ENCODE data around the gene PPA2. TPM values are rescaled to one million over a fixed set of nuclear protein-coding genes. Genes with fewer than 3 reads are reported as not detected.

PPA2 gene
- total RNA-seq, 1 experiment from 2014 or later: 98.5 TPM

GRCh38 chr4:105399532-105400161 lies 74.2 kb downstream of the PPA2 start:
- H3K79me2 ChIP-seq (ENCODE audit: insufficient read depth, low read length): no peaks in the 10 kb centered on the region
- ChIA-PET CTCF (no interaction called here), RAD21 (ENCODE audit: low non-redundant PET in 1 of 2, low total read pairs in 2 of 2, uncharacterized antibody in 2 of 2, unreplicated experiment in 2 of 2) (no interaction called here), POLR2A (no interaction called here)
- no peaks in the 10 kb centered on the region for H3K9me2 ChIP-seq (ENCODE audit: insufficient read depth)
- H3K36me3 ChIP-seq (ENCODE audit: control insufficient read depth in 1 of 2, insufficient read depth in 2 of 2, low read length in 2 of 2): no peaks in the 10 kb centered on the region
- H3K27ac ChIP-seq (ENCODE audit: low read depth, low read length): no peak overlapping the region
- no peaks in the 10 kb centered on the region; the same call in 1 of the 2 replicates for H4K20me1 ChIP-seq (ENCODE audit: insufficient read depth)
- ATAC-seq (0 out of 2 replicates have a peak, but pooled peaks have one; percentile 42), DNase-seq (ENCODE audit: low read depth, low spot score) (peak; percentile 26)
- H2AFZ ChIP-seq (ENCODE audit: low read depth, low read length, poor library complexity, severe bottlenecking): no peak overlapping the region
- BruUV-seq (replicated peaks): no TSS peak
- intact Hi-C loops (cut with micrococcal nuclease): no loop called here
- no peak overlapping the region for H3K4me3 ChIP-seq (replicated peaks in 1 of 2; ENCODE audit: low read depth in 1 of 2, low read length in 2 of 2)
- H3K9me3 ChIP-seq (ENCODE audit: control insufficient read depth in 1 of 2, insufficient read depth in 1 of 2, low read depth in 1 of 2, low read length in 2 of 2): no peaks in the 10 kb centered on the region
- H3K27me3 ChIP-seq (ENCODE audit: insufficient read depth, low read length): no peaks in the 10 kb centered on the region
- H3K9ac ChIP-seq (ENCODE audit: low read length): no peak overlapping the region
- no peaks in the 10 kb centered on the region for H3K4me1 ChIP-seq (ENCODE audit: control insufficient read depth in 1 of 2, insufficient read depth in 2 of 2, low read length in 2 of 2)
- TF ChIP-seq SIN3A (IDR thresholded peaks at IDR 0.05; ENCODE audit: low read depth) (no peak), CEBPB (IDR thresholded peaks at IDR 0.05; ENCODE audit: low read depth) (peak; percentile 36; the same call in 1 of the 2 replicates), FOSL1 (IDR thresholded peaks at IDR 0.05; ENCODE audit: low read depth) (peak; percentile 23; the same call in 1 of the 2 replicates), ATF3 (IDR thresholded peaks at IDR 0.05) (no peak), ZNF274 (IDR thresholded peaks at IDR 0.05; ENCODE audit: low read depth, low read length) (no peak), CTCF (IDR thresholded peaks at IDR 0.05 in 2 of 3, conservative IDR thresholded peaks at IDR 0.05 in 1 of 3; ENCODE audit: borderline replicate concordance in 1 of 3, insufficient read depth in 1 of 3, low read depth in 2 of 3, low read length in 2 of 3) (no peak), SRF (IDR thresholded peaks at IDR 0.05; ENCODE audit: low read depth) (no peak), ELF1 (IDR thresholded peaks at IDR 0.05; ENCODE audit: borderline replicate concordance, low read depth) (no peak), CBX3 (IDR thresholded peaks at IDR 0.05; ENCODE audit: low read depth) (no peak), JUND (IDR thresholded peaks at IDR 0.05) (no peak), YY1 (IDR thresholded peaks at IDR 0.05; ENCODE audit: extremely low read depth, insufficient replicate concordance, low read depth, low read length) (no peak)
- H3K4me2 ChIP-seq (ENCODE audit: low read length): no peak overlapping the region

Data from HCT116 (cell line).